Measurements from ENCODE around the gene DNAJB1.
"Not testable (repeated sequence)": the region's sequence is repeated elsewhere in the genome, so short reads cannot be mapped to it uniquely, and the experiment has no call there.

DNAJB1 gene

DNA sequence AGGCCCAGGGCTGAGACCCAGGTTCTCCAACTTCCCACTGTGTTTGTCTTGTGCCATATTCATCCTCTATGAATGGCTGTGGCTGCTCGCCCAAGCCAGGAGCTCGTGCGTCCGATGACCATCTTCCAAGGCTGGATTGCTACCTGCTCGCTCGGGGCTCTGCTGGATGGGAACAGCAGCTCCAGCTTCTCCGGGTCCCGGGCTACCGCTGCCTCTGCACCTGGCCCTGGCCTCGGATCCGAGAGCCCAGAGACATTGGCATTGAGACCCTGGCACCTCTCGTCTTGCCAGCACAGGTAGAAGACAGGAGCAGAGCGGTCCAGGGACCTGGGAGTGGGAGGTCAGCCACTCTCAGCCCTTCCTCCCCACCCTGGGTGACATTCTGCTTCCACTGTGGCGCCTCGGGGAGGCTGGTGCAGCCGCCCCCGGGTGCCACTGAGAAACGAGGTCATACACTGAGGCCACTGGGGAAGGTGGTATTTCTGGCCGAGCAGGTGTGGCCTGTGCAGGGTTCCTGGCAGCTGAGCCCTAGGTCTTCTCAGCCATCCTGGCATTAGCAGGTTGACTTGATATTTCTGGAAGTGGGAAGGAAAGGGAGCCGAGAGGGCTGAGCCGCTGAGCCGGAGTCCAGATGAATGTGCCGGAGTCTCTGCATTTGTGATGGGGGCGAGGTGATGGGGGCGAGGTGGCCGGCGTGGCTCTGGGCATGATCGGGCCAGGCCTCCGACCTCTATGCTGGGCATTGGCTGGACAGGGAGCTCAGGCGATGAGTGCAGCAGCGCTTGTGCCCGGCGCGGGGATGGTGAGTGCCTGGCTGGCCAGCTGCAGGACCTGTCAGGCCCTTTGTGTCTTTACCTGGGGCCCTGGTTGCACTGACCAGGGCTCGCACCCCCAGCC, 35.1 kb upstream of the DNAJB1 start:
- DNase-seq (ENCODE audit: low spot score), result peak; percentile 3

DNA sequence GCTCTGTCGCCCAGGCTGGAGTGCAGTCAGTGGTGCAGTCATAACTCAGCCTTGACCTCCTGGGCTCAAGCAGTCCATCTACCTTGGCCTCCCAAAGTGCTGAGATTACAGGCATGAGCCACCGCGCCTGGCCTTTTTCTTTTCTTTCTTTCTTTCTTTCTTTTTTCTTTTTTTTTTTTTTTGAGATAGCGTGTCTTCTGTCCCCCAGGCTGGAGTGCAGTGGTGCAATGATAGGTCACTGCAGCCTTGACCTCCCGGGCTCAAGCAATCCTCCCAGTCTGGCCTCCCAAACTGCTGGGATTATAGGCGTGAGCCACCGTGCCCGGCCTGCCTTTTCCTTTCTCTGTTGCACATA, 33.8 kb upstream of the DNAJB1 start:
- DNase-seq (ENCODE audit: low spot score), result not testable (repeated sequence)

GRCh38 chr19:14551134-14552005, 33.2 kb upstream of the DNAJB1 start:
- DNase-seq (ENCODE audit: low spot score), result peak; percentile 43

GRCh38 chr19:14550201-14550754, 32.1 kb upstream of the DNAJB1 start:
- no peak for DNase-seq (ENCODE audit: low spot score)

DNA sequence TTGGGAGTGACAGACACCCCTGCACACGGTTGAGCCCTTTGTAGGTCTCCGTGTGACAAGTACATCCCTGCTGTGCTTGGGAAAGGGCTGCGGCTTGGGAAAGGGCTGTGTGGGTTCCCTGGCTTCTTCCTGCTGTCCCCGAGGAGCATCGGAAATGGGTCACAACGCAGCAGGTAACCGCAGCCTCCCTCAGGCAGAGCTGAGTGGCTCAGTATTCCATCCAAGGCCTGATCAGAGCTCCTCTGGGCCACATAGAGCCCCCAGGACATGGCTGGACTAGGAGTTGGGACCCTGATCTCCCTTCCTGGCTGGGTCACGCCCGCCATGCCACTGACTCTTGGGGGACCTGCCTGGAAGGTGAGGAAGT, 27.5 kb upstream of the DNAJB1 start:
- DNase-seq (ENCODE audit: low spot score), result no peak

DNA sequence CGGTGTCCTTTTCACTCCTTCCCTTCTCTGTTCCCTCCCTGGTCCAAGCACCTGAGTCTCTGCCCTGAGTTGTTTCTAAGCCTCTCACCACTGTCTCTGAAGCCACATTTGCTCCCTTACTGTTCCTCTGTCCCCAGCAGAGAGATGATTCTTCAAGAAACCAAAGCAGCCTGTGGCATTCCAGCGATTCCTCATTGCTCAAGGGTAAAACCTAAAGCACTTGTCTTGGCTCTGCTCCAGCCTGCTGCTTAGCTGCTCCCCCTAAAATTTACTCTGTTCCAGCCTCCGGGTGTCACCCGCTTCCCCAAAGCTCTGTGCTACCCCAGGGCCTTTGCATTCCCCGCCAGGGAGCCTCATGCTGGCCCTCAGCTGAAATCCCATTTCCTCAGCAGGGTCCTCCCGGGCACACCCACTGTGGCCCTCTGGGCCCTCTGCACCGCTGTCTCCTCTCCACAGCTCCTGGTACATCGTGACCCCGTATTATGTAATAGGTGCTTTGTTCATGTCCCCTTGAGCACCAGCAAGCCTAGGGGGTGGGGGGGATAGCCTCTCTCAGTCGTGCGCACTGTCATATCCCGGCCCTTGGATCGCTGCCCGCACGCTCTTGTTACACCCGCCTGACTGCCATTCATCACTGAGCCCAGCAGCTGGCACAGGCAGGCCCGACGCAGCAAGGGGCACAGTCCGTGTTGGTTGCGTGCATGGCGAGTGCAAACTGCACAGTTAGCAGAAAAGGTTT, 26.9 kb upstream of the DNAJB1 start:
- DNase-seq (ENCODE audit: low spot score), result no peak

- DNase-seq (ENCODE audit: low spot score), result peak; percentile 12
Measured at GRCh38 chr19:14544047-14544446, 25.9 kb upstream of the DNAJB1 start.

- peak; percentile 56 for DNase-seq (ENCODE audit: low spot score)
Measured at GRCh38 chr19:14542711-14543328, 24.6 kb upstream of the DNAJB1 start.

DNA sequence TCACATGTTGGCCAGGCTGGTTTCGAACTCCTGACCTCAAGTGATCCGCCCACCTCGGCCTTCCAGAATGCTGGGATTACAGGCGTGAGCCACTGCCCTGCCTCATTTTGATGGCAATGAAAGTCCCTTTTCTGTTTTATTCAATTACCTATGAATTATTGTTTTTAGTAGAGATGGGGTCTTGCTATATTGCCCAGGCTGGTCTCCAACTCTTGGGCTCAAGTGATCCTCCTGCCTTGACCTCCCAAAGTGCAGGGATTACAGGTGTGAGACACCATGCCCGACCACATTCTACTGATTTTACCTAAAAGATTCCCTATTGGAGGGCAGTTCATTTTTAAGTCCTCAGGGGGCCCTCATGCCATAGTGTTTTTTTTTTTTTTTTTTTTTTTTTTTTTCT, 23.8 kb upstream of the DNAJB1 start:
- DNase-seq (ENCODE audit: low spot score), result not testable (repeated sequence)

DNA sequence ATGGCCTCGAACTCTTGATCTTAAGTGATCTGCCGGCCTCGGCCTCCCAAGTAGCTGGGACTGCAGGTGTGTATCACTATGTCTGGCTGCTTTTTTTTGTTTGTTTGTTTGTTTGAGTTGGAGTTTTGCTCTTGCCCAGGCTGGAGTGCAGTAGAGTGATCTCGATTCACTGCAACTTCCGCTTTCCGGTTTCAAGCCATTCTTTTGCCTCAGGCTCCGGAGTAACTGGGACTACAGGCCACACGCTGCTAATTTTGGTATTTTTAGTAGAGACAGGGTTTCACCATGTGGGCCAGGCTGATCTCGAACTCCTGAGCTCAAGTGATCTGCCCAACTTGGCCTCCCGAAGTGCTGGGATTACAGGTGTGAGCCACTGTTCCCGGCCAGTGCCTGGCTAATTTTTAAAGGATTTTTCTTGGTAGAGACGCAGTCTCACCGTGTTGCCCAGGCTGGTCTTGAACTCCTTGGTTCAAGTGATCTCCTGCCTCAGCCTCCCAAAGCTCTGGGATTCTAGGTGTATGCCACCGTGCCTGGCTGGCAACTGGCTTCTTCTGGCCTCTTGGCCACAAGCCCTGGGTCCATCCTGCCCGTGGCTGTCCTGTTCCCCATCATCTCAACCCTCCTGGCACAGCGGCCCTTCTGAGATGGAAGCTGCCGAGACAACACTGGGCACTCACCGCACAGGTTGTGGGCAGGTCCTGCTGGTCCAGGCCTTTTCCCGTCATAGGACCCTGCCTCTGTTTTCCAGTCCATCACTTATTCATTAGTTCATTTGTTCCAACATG, 22.7 kb upstream of the DNAJB1 start:
- DNase-seq (ENCODE audit: low spot score), result no peak

DNA sequence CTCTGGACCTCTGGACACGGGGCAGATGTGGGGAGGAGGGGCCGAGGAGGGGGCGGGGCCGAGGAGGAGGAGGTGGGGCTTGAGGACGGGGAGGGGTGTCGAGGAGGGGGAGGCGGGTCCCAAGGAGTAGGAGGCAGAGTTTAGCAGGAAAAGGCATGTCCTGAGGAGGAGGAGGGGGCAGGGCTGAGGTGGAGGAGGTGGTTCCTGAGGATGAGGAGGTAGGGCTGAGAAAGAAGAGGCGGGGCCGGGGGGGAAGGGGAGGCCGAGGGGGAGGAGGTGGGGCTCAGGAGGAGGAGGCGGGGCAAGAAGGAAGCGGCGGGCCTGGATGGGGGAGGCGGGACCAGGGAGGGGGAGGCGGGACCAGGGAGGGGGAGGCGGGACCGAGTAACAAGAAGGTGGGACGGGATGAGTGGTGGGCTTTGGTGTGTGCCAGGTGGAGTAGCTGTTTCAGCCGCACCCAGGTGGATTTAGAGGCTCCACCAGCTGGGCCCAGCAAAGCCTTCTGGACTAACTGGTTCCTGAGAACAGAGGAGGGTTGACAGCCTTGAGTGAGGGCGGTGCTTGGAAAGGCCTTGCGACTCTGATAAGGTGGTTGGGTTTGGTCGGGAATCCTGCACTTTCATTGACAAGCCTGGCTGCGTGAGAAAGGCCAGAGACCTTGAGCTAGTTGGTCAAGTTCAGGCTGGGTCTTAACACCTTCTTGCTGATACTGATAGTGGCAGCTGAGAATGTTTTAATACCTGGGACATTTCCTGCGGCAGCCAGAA, 18.9 kb upstream of the DNAJB1 start:
- peak; percentile 55 for DNase-seq (ENCODE audit: low spot score)

GRCh38 chr19:14533450-14533849, 15.3 kb upstream of the DNAJB1 start:
- DNase-seq (ENCODE audit: low spot score), result no peak

- no peak for DNase-seq (ENCODE audit: low spot score)
Measured at GRCh38 chr19:14530506-14530905, 12.3 kb upstream of the DNAJB1 start.

- peak; percentile 7 for DNase-seq (ENCODE audit: low spot score)
Measured at GRCh38 chr19:14530005-14530348, 11.8 kb upstream of the DNAJB1 start.

DNA sequence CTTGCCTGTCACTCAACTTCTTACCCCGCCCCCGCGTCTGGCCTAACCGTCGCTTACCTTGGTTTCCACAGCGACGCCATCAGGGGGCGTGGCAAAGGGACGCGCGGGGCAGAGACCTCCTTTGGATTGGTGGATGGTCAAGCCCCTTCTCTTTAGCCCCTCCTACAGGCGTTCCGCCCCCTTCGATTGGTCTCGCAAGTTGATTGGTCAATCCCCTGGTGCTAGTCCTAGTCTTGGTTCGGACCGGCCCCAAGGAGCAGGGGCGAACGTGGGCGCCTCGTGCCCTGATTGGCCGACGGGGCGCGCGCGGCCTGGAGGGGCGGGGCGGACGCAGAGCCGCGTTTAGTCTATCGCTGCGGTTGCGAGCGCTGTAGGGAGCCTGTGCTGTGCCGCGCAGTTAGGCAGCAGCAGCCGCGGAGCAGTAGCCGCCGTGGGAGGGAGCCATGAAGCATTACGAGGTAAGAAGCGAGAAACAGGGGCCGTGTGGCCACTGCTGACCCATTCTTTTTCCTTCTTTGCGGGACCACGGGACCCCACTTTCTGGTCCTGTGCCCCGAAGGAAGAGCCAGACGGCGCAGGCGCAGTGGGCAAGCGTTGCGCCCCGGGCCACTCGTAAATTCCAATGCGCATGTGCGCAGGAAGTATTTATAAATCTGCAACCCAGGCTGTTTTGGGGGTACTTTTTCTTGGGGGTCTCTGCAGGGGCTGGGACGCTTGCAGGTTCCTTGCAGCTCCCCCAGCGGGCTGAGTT, 11.2 kb upstream of the DNAJB1 start, which contains the start of gene TECR:
TSS of gene TECR (plus strand) at position 341 of the 751 bp plus-strand sequence. CDS start at position 444, 103 bp downstream.
- peak; percentile 97 for DNase-seq (ENCODE audit: low spot score)

GRCh38 chr19:14528419-14529253, 10.4 kb upstream of the DNAJB1 start:
- DNase-seq (ENCODE audit: low spot score), result no peak

GRCh38 chr19:14526423-14526822, 8.2 kb upstream of the DNAJB1 start:
- DNase-seq (ENCODE audit: low spot score), result no peak

- DNase-seq (ENCODE audit: low spot score), result no peak
Measured at GRCh38 chr19:14525729-14526128, 7.5 kb upstream of the DNAJB1 start.
